Liver (tissue), 9 donors: ENCODE measurements around the gene TMEM87A. TPM values are rescaled to one million over a fixed set of nuclear protein-coding genes. Genes with fewer than 3 reads are reported as not detected.

ENCODE experiments used
- DNase-seq: peaks from one replicate; pipeline ENCODE4 v3.0.0-alpha.2; 2017; ENCODE audit warnings: low spot score
- H3K27ac ChIP-seq, 2 donors: one replicate each; pipeline ENCODE4 v1.7.0; 2013; ENCODE audit warnings: inconsistent platforms in 2 of 2, low read length in 2 of 2, control low read depth in 1 of 2, low read depth in 1 of 2, mild to moderate bottlenecking in 1 of 2
- H3K27me3 ChIP-seq, 4 donors: one replicate each; pipeline versions ENCODE4 v1.6.1 to v1.7.0; 2013; ENCODE audit warnings: low read length in 3 of 4, inconsistent platforms in 1 of 4, mild to moderate bottlenecking in 1 of 4, moderate library complexity in 1 of 4; ENCODE audit not compliant: control insufficient read depth in 4 of 4, insufficient read depth in 4 of 4
- H3K36me3 ChIP-seq, 4 donors: one replicate each; pipeline versions ENCODE4 v1.6.1 to v1.7.0; 2013; ENCODE audit warnings: low read length in 3 of 4, mild to moderate bottlenecking in 3 of 4, low read depth in 1 of 4, moderate library complexity in 1 of 4; ENCODE audit not compliant: control insufficient read depth in 4 of 4, insufficient read depth in 3 of 4
- H3K4me1 ChIP-seq, 4 donors: one replicate each; pipeline versions ENCODE4 v1.6.1 to v1.7.0; 2013; ENCODE audit warnings: low read length in 3 of 4, mild to moderate bottlenecking in 3 of 4, moderate library complexity in 1 of 4; ENCODE audit not compliant: control insufficient read depth in 4 of 4, insufficient read depth in 4 of 4
- H3K4me3 ChIP-seq, 3 donors: one replicate each; pipeline versions ENCODE4 v1.6.1 to v1.7.0; 2013; ENCODE audit warnings: low read length in 3 of 3, control low read depth in 1 of 3, low read depth in 1 of 3, mild to moderate bottlenecking in 1 of 3
- H3K9ac ChIP-seq, 2 donors: one replicate each; pipeline ENCODE4 v1.7.0; 2013; ENCODE audit warnings: low read length in 2 of 2, mild to moderate bottlenecking in 2 of 2, moderate library complexity in 2 of 2, control low read depth in 1 of 2, low read depth in 1 of 2
- H3K9me3 ChIP-seq, 4 donors: one replicate each; pipeline versions ENCODE4 v1.6.1 to v1.7.0; 2013; ENCODE audit warnings: low read length in 3 of 4; ENCODE audit not compliant: control insufficient read depth in 4 of 4
- EGR1 ChIP-seq, 2 donors: IDR thresholded peaks; 2 replicates each; pipeline ENCODE4 v1.6.1; 2016 to 2018; ENCODE audit warnings: antibody characterized with exemption in 2 of 2, low read depth in 2 of 2
- FOXA1 ChIP-seq: IDR thresholded peaks from 2 replicates; pipeline ENCODE4 v1.6.1; 2016; ENCODE audit warnings: antibody characterized with exemption
- FOXA2 ChIP-seq: IDR thresholded peaks from 2 replicates; pipeline ENCODE4 v1.6.1; 2016; ENCODE audit warnings: antibody characterized with exemption
- GABPA ChIP-seq, 2 donors: IDR thresholded peaks in 1 of 2; conservative IDR thresholded peaks in 1 of 2; 2 replicates each; pipeline ENCODE4 v1.6.1; 2016; ENCODE audit warnings: antibody characterized with exemption in 2 of 2, mild to moderate bottlenecking in 1 of 2, moderate library complexity in 1 of 2
- HNF4A ChIP-seq, 2 donors: conservative IDR thresholded peaks; 2 replicates each; pipeline ENCODE4 v1.6.1; 2016; ENCODE audit warnings: antibody characterized with exemption in 2 of 2, mild to moderate bottlenecking in 2 of 2
- HNF4G ChIP-seq: IDR thresholded peaks from 2 replicates; pipeline ENCODE4 v1.6.1; 2016; ENCODE audit warnings: antibody characterized with exemption
- JUND ChIP-seq, 2 donors: IDR thresholded peaks; 2 replicates each; pipeline ENCODE4 v1.6.1; 2016; ENCODE audit warnings: antibody characterized with exemption in 2 of 2
- MAX ChIP-seq: IDR thresholded peaks from 2 replicates; pipeline ENCODE4 v1.6.1; 2016; ENCODE audit warnings: antibody characterized with exemption
- NR2F2 ChIP-seq: IDR thresholded peaks from 2 replicates; pipeline ENCODE4 v1.6.1; 2016; ENCODE audit warnings: antibody characterized with exemption
- RAD21 ChIP-seq, 2 donors: IDR thresholded peaks; 2 replicates each; pipeline ENCODE4 v1.6.1; 2016; ENCODE audit warnings: antibody characterized with exemption in 2 of 2, mild to moderate bottlenecking in 2 of 2
- REST ChIP-seq: IDR thresholded peaks from 2 replicates; pipeline ENCODE4 v1.6.1; 2016; ENCODE audit warnings: antibody characterized with exemption, mild to moderate bottlenecking
- RXRA ChIP-seq, 2 donors: IDR thresholded peaks; 2 replicates each; pipeline ENCODE4 v1.6.1; 2017 to 2018; ENCODE audit warnings: antibody characterized with exemption in 2 of 2, mild to moderate bottlenecking in 1 of 2
- SP1 ChIP-seq: IDR thresholded peaks from 2 replicates; pipeline ENCODE4 v1.6.1; 2018; ENCODE audit warnings: antibody characterized with exemption, mild to moderate bottlenecking
- TAF1 ChIP-seq: conservative IDR thresholded peaks from 2 replicates; pipeline ENCODE4 v1.6.1; 2016; ENCODE audit warnings: antibody characterized with exemption, mild to moderate bottlenecking
- YY1 ChIP-seq: IDR thresholded peaks from 2 replicates; pipeline ENCODE4 v1.6.1; 2016; ENCODE audit warnings: antibody characterized with exemption, mild to moderate bottlenecking
- ZBTB33 ChIP-seq: IDR thresholded peaks from 2 replicates; pipeline ENCODE4 v1.6.1; 2016; ENCODE audit warnings: antibody characterized with exemption
- WGBS: extraction: QIAGEN DNeasy Blood & Tissue Kit; methylation state at CpG from one replicate; pipeline ENCODE4 v1.1.7; 2013; 5-methylcytosine and 5-hydroxymethylcytosine counted together
- polyA plus RNA-seq, 2 donors: library from polyadenylated mRNA; stranded (reverse) in 1 of 2; unstranded in 1 of 2; fragments of 200-250 nt in 1 of 2; fragments of >200 nt in 1 of 2; fragmentation: Nextera tagmentation in 1 of 2; extraction: Ambion mirVana in 1 of 2; gene quantifications; one replicate each; pipeline versions ENCODE4 v1.2.1 to v1.2.3, GENCODE V29; 2013 to 2015
- total RNA-seq, 2 donors: library from RNA; depleted of rRNA; stranded (reverse); fragments of >200 nt; gene quantifications; one replicate each; pipeline ENCODE4 v1.2.3, GENCODE V29; 2014
- TF ChIP-seq, protein P1 (sequence below): IDR thresholded peaks from 2 replicates; pipeline ENCODE4 v1.6.1; 2016; ENCODE audit warnings: antibody characterized with exemption
- TF ChIP-seq, protein P2 (sequence below): fragments of 150-350 bp; IDR thresholded peaks from 2 replicates; pipeline ENCODE4 v1.5.1; 2017; ENCODE audit warnings: improper control_type of control experiment, low read depth, low read length; ENCODE audit not compliant: missing input control
- donor health status: healthy.
- donor health status: healthy.
- donor health status: healthy.
- donor health status: healthy.
- donor health status: healthy.

TMEM87A gene
- total and polyA plus RNA-seq, 4 donors = 9.2 to 27.3 (median 21.8) TPM

- no peak for TF ChIP-seq GABPA (IDR thresholded peaks at IDR 0.05 in 1 of 2, conservative IDR thresholded peaks at IDR 0.05 in 1 of 2)
- TF ChIP-seq HNF4A (conservative IDR thresholded peaks at IDR 0.05) = no peak
- TF ChIP-seq EGR1 (IDR thresholded peaks at IDR 0.05; ENCODE audit: low read depth in 2 of 2) = no peak
- TF ChIP-seq, protein P1, sequence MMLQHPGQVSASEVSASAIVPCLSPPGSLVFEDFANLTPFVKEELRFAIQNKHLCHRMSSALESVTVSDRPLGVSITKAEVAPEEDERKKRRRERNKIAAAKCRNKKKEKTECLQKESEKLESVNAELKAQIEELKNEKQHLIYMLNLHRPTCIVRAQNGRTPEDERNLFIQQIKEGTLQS = no peak
- TF ChIP-seq, protein P2, sequence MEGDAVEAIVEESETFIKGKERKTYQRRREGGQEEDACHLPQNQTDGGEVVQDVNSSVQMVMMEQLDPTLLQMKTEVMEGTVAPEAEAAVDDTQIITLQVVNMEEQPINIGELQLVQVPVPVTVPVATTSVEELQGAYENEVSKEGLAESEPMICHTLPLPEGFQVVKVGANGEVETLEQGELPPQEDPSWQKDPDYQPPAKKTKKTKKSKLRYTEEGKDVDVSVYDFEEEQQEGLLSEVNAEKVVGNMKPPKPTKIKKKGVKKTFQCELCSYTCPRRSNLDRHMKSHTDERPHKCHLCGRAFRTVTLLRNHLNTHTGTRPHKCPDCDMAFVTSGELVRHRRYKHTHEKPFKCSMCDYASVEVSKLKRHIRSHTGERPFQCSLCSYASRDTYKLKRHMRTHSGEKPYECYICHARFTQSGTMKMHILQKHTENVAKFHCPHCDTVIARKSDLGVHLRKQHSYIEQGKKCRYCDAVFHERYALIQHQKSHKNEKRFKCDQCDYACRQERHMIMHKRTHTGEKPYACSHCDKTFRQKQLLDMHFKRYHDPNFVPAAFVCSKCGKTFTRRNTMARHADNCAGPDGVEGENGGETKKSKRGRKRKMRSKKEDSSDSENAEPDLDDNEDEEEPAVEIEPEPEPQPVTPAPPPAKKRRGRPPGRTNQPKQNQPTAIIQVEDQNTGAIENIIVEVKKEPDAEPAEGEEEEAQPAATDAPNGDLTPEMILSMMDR = no peak
- no peak for TF ChIP-seq HNF4G
- no peak for TF ChIP-seq JUND (IDR thresholded peaks at IDR 0.05)
- no peak for TF ChIP-seq NR2F2
- no peak for TF ChIP-seq SP1
- no peak for TF ChIP-seq YY1
- no peak for TF ChIP-seq RAD21 (IDR thresholded peaks at IDR 0.05)
- TF ChIP-seq RXRA (IDR thresholded peaks at IDR 0.05) = no peak
- no peak for TF ChIP-seq TAF1
- no peak for TF ChIP-seq REST
- TF ChIP-seq MAX = no peak
- TF ChIP-seq FOXA1 = no peak
- TF ChIP-seq FOXA2 = no peak
- no peak overlapping the region for H3K4me3 ChIP-seq
- H3K27ac ChIP-seq = no peak overlapping the region
- 89% methylated on average over 4 of the region's 4 CpGs for WGBS
- H3K27me3 ChIP-seq = no peaks in the 10 kb centered on the region
- H3K4me1 ChIP-seq = no peaks in the 10 kb centered on the region
- no peaks in the 10 kb centered on the region for H3K9me3 ChIP-seq
- no peak for DNase-seq
- H3K36me3 ChIP-seq = peaks cover 23 to 91% (median 86%) of the 10 kb centered on the region in 4 donors
- H3K9ac ChIP-seq = no peak overlapping the region
Measured at GRCh38 chr15:42163947-42164550, 109.2 kb downstream of the TMEM87A start.

DNA sequence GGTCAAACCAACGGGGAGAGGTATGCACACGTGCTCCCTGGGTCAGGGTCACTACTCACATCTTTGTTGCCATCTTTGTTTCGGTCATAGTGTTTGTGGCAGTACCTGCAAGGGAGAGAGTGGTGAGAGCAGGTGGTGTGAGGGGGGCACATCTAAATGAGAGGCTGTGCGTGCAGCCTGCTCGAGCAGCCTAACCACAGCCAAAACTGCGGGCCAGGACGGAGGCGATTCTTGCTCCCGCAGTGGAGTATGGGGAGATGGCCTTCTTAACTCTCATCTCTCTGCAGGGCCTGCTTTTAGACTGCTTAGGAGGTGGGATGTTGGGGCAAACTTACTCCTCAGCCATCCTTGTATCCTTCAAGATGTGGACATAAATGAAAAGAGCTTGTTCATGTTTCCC, 109.9 kb downstream of the TMEM87A start:
- Histone ChIP-seq H3K27ac (no peak overlapping the region), H3K36me3 (peaks cover 23 to 93% (median 85%) of the 10 kb centered on the region in 4 donors), H3K4me3 (no peak overlapping the region), H3K27me3 (no peaks in the 10 kb centered on the region), H3K9ac (no peak overlapping the region), H3K4me1 (no peaks in the 10 kb centered on the region), H3K9me3 (no peaks in the 10 kb centered on the region)
- DNase-seq = no peak
- WGBS = 97% methylated on average over 9 of the region's 9 CpGs
- TF ChIP-seq, protein P2 = no peak
- no peak for TF ChIP-seq RXRA (IDR thresholded peaks at IDR 0.05)
- TF ChIP-seq NR2F2 = no peak
- TF ChIP-seq FOXA2 = no peak
- no peak for TF ChIP-seq MAX
- no peak for TF ChIP-seq HNF4G
- no peak for TF ChIP-seq GABPA (IDR thresholded peaks at IDR 0.05 in 1 of 2, conservative IDR thresholded peaks at IDR 0.05 in 1 of 2)
- TF ChIP-seq SP1 = no peak
- TF ChIP-seq EGR1 (IDR thresholded peaks at IDR 0.05; ENCODE audit: low read depth in 2 of 2) = no peak
- TF ChIP-seq ZBTB33 = no peak
- no peak for TF ChIP-seq YY1
- TF ChIP-seq TAF1 = no peak
- TF ChIP-seq RAD21 (IDR thresholded peaks at IDR 0.05) = no peak
- no peak for TF ChIP-seq FOXA1
- TF ChIP-seq HNF4A (conservative IDR thresholded peaks at IDR 0.05) = no peak
